HCT116 (cell line): ENCODE measurements around the gene PDE4D. TPM values are rescaled to one million over a fixed set of nuclear protein-coding genes. Genes with fewer than 3 reads are reported as not detected.

ENCODE experiments used
- ATAC-seq: fragments of 200-7000 bp; cut with Tn5 transposase; 2 replicates; pipeline ENCODE4 v1.9.1; 2020; ENCODE audit warnings: mild to moderate bottlenecking, moderate library complexity
- BruUV-seq: library from RNA; stranded (reverse); fragments of 400-500 nt; replicated peaks from 2 replicates; lab custom pipeline; 2021; lab: Mats Ljungman, UMichigan
- CTCF ChIA-PET: fragments of 300-600 bp; sonication (Branson Sonifier 250); formaldehyde crosslinking; loops from one replicate; lab custom pipeline; 2021; ENCODE audit warnings: antibody characterized with exemption; lab: Charles Lee
- POLR2A ChIA-PET: fragments of 300-600, 350-600 bp; sonication (Branson Sonifier 250); formaldehyde crosslinking; loops from one replicate; lab custom pipeline; 2021; ENCODE audit warnings: antibody characterized with exemption; lab: Charles Lee
- RAD21 ChIA-PET, 2 experiments: fragments of 300-600 bp; sonication (Branson Sonifier 250); formaldehyde crosslinking; loops; one replicate each; lab custom pipeline; 2023; ENCODE audit warnings: low total read pairs in 2 of 2; ENCODE audit not compliant: uncharacterized antibody in 2 of 2, unreplicated experiment in 2 of 2, low non-redundant PET in 1 of 2; lab: Charles Lee
- DNase-seq: peaks from one replicate; pipeline ENCODE4 v3.0.0-alpha.2; 2010; ENCODE audit warnings: low read depth, low spot score
- H2AFZ ChIP-seq: fragments of 200-600 bp; shearing (Covaris generic), sonication (generic); 2 replicates; pipeline ENCODE4 v1.6.1; 2017; ENCODE audit warnings: low read depth, mixed run types, mixed read lengths, antibody characterized with exemption, low read length; ENCODE audit not compliant: poor library complexity, severe bottlenecking
- H3K27ac ChIP-seq: 2 replicates; pipeline ENCODE4 v1.5.1; 2012; ENCODE audit warnings: low read depth, low read length
- H3K27me3 ChIP-seq: fragments of 200-600 bp; sonication (generic); 2 replicates; pipeline ENCODE4 v1.6.1; 2016; ENCODE audit warnings: mixed run types, low read length, mixed read lengths; ENCODE audit not compliant: insufficient read depth
- H3K36me3 ChIP-seq, 2 experiments: fragments of 200-500 bp in 1 of 2; fragments of 200-600 bp in 1 of 2; sonication (Bioruptor generic) in 1 of 2; sonication (generic) in 1 of 2; 2 replicates each; pipeline versions ENCODE4 v1.5.1 to v1.6.1; 2014 to 2016; ENCODE audit warnings: low read length in 2 of 2, inconsistent platforms in 1 of 2, mixed read lengths in 1 of 2, mixed run types in 1 of 2; ENCODE audit not compliant: insufficient read depth in 2 of 2, control insufficient read depth in 1 of 2
- H3K4me1 ChIP-seq, 2 experiments: fragments of 200-600 bp in 1 of 2; sonication (generic) in 1 of 2; 2 replicates each; pipeline versions ENCODE4 v1.5.1 to v1.6.1; 2012 to 2017; ENCODE audit warnings: low read length in 2 of 2, inconsistent platforms in 1 of 2, mild to moderate bottlenecking in 1 of 2, mixed read lengths in 1 of 2, mixed run types in 1 of 2, moderate library complexity in 1 of 2; ENCODE audit not compliant: insufficient read depth in 2 of 2, control insufficient read depth in 1 of 2
- H3K4me2 ChIP-seq: fragments of 200-600 bp; sonication (generic); 2 replicates; pipeline ENCODE4 v1.6.1; 2017; ENCODE audit warnings: mixed run types, low read length, mixed read lengths
- H3K4me3 ChIP-seq, 2 experiments: fragments of 200-600 bp in 1 of 2; sonication (generic) in 1 of 2; replicated peaks in 1 of 2; 2 replicates each; pipeline ENCODE4 v1.5.1; 2011 to 2016; ENCODE audit warnings: low read length in 2 of 2, control low read depth in 1 of 2, low read depth in 1 of 2, mild to moderate bottlenecking in 1 of 2, mixed read lengths in 1 of 2, mixed run types in 1 of 2
- H3K79me2 ChIP-seq: fragments of 200-600 bp; sonication (generic); 2 replicates; pipeline ENCODE4 v1.6.1; 2017; ENCODE audit warnings: mild to moderate bottlenecking, mixed run types, low read length, moderate library complexity, mixed read lengths; ENCODE audit not compliant: insufficient read depth
- H3K9ac ChIP-seq: fragments of 200-600 bp; sonication (generic); 2 replicates; pipeline ENCODE4 v1.6.1; 2016; ENCODE audit warnings: low read length, mixed read lengths
- H3K9me2 ChIP-seq: fragments of 200-600 bp; sonication (generic), shearing (Covaris generic); 2 replicates; pipeline ENCODE4 v1.6.1; 2017; ENCODE audit warnings: mixed run types, mild to moderate bottlenecking, moderate library complexity; ENCODE audit not compliant: insufficient read depth
- H3K9me3 ChIP-seq, 2 experiments: fragments of 200-500 bp in 1 of 2; fragments of 200-600 bp in 1 of 2; sonication (Bioruptor generic) in 1 of 2; sonication (generic) in 1 of 2; 2 replicates each; pipeline ENCODE4 v1.6.1; 2014 to 2017; ENCODE audit warnings: low read length in 2 of 2, mixed read lengths in 2 of 2, inconsistent platforms in 1 of 2, low read depth in 1 of 2, mild to moderate bottlenecking in 1 of 2, mixed run types in 1 of 2, moderate library complexity in 1 of 2; ENCODE audit not compliant: control insufficient read depth in 1 of 2, insufficient read depth in 1 of 2
- H4K20me1 ChIP-seq: fragments of 200-600 bp; sonication (generic), shearing (Covaris generic); 2 replicates; pipeline ENCODE4 v1.6.1; 2017; ENCODE audit warnings: mixed run types, mild to moderate bottlenecking, moderate library complexity; ENCODE audit not compliant: insufficient read depth
- EGR1 ChIP-seq: IDR thresholded peaks from 2 replicates; pipeline ENCODE4 v1.6.1; 2012; ENCODE audit warnings: low read depth
- ELF1 ChIP-seq: IDR thresholded peaks from 2 replicates; pipeline ENCODE4 v1.6.1; 2012; ENCODE audit warnings: low read depth, borderline replicate concordance
- POLR2A ChIP-seq: IDR thresholded peaks from 2 replicates; pipeline ENCODE4 v1.7.0; 2011; ENCODE audit warnings: borderline replicate concordance; ENCODE audit not compliant: insufficient read depth, insufficient read length; ENCODE audit errors: extremely low read depth
- SRF ChIP-seq: IDR thresholded peaks from 2 replicates; pipeline ENCODE4 v1.6.1; 2012; ENCODE audit warnings: low read depth
- YY1 ChIP-seq: IDR thresholded peaks from 2 replicates; pipeline ENCODE4 v1.6.1; 2011; ENCODE audit warnings: low read length, low read depth, moderate library complexity, mild to moderate bottlenecking; ENCODE audit not compliant: insufficient replicate concordance; ENCODE audit errors: extremely low read depth
- ZNF274 ChIP-seq: fragments of 200-500 bp; sonication (Bioruptor generic); IDR thresholded peaks from 2 replicates; pipeline ENCODE4 v1.6.1; 2014; ENCODE audit warnings: mild to moderate bottlenecking, low read depth, low read length, inconsistent platforms
- intact Hi-C: fragments of 100-400 bp; cut with micrococcal nuclease; formaldehyde crosslinking; loops from 2 replicates; pipeline ENCODE4 v1.10.0; 2022
- total RNA-seq: library from RNA; stranded (reverse); gene quantifications from one replicate; pipeline ENCODE4 v1.2.1, GENCODE V29; 2021; ENCODE audit not compliant: unreplicated experiment
- TF ChIP-seq, protein P1 (sequence below): IDR thresholded peaks from 2 replicates; pipeline ENCODE4 v1.6.1; 2012; ENCODE audit warnings: low read depth
- TF ChIP-seq, protein P2 (sequence below): IDR thresholded peaks from 2 replicates; pipeline ENCODE4 v1.6.1; 2011; ENCODE audit warnings: mild to moderate bottlenecking, low read length, moderate library complexity; ENCODE audit not compliant: insufficient replicate concordance; ENCODE audit errors: extremely low read depth

Gene PDE4D
- total RNA-seq, 1 experiment from 2014 or later = 1.1 TPM

DNA sequence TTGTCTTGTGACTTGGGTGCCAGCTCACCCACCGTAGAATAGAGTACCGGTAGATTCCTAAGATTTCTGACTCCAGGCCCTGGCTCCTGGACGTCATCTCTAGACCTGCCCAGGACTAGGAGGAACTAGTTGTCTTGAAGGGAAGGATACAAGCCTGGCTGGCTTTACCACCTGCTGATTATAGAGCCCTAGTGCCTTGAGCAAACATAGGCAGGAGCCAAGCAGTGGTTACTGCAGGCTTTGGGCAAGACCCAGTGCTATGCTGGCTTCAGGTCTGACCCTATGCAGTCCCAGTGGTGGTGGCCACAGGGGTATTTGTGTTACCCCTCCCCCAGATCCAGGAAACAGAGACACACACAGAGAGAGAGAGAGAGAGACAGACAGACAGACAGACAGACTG is 606.2 kb downstream of the PDE4D start:
- no peaks in the 10 kb centered on the region for H4K20me1 ChIP-seq
- H3K4me2 ChIP-seq = no peak overlapping the region
- H3K4me3 ChIP-seq = no peak overlapping the region
- DNase-seq = no peak
- intact Hi-C loops = no loop called here
- no peak for TF ChIP-seq YY1
- TF ChIP-seq POLR2A = no peak
- TF ChIP-seq ELF1 = no peak
- TF ChIP-seq, protein P1, sequence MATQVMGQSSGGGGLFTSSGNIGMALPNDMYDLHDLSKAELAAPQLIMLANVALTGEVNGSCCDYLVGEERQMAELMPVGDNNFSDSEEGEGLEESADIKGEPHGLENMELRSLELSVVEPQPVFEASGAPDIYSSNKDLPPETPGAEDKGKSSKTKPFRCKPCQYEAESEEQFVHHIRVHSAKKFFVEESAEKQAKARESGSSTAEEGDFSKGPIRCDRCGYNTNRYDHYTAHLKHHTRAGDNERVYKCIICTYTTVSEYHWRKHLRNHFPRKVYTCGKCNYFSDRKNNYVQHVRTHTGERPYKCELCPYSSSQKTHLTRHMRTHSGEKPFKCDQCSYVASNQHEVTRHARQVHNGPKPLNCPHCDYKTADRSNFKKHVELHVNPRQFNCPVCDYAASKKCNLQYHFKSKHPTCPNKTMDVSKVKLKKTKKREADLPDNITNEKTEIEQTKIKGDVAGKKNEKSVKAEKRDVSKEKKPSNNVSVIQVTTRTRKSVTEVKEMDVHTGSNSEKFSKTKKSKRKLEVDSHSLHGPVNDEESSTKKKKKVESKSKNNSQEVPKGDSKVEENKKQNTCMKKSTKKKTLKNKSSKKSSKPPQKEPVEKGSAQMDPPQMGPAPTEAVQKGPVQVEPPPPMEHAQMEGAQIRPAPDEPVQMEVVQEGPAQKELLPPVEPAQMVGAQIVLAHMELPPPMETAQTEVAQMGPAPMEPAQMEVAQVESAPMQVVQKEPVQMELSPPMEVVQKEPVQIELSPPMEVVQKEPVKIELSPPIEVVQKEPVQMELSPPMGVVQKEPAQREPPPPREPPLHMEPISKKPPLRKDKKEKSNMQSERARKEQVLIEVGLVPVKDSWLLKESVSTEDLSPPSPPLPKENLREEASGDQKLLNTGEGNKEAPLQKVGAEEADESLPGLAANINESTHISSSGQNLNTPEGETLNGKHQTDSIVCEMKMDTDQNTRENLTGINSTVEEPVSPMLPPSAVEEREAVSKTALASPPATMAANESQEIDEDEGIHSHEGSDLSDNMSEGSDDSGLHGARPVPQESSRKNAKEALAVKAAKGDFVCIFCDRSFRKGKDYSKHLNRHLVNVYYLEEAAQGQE = no peak
- TF ChIP-seq ZNF274 = no peak
- no peak for TF ChIP-seq EGR1
- no peaks in the 10 kb centered on the region for H3K9me2 ChIP-seq
- H3K4me1 ChIP-seq = no peaks in the 10 kb centered on the region
- H2AFZ ChIP-seq = no peak overlapping the region
- ChIA-PET RAD21 (no interaction called here), CTCF (no interaction called here), POLR2A (no interaction called here)
- H3K9ac ChIP-seq = no peak overlapping the region
- ATAC-seq = no peak
- H3K27ac ChIP-seq = no peak overlapping the region
- peaks cover 5% of the 10 kb centered on the region for H3K27me3 ChIP-seq
- H3K36me3 ChIP-seq = no peaks in the 10 kb centered on the region
- BruUV-seq = no TSS peak
- no peaks in the 10 kb centered on the region for H3K79me2 ChIP-seq
- H3K9me3 ChIP-seq = no peaks in the 10 kb centered on the region

DNA sequence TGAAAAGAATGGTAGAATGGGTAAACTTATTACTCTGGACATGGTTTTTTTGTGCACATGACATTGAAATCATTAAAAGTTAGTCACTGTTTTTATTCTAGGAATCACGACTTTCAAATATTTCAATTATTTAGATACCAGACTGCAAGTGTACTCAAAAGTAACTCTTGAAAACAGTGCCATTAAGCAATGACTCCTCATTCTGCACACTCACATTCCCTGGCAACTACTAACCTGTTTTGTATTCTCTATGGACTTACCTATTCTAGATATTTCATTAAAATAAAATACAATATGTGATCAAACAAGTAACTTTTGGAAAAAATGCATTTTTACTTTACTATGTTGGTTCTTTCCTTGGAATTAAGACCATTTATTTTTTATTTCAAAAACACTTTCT is 607.0 kb downstream of the PDE4D start:
- intact Hi-C loops = no loop called here
- Histone ChIP-seq H4K20me1 (no peaks in the 10 kb centered on the region), H3K9me3 (no peaks in the 10 kb centered on the region), H3K9me2 (no peaks in the 10 kb centered on the region), H3K9ac (no peak overlapping the region), H3K4me1 (no peaks in the 10 kb centered on the region)
- POLR2A ChIA-PET = no interaction called here
- BruUV-seq = no TSS peak
- CTCF ChIA-PET = no interaction called here
- DNase-seq (no peak), ATAC-seq (no peak)
- RAD21 ChIA-PET = no interaction called here
- TF ChIP-seq SRF = no peak
- TF ChIP-seq, protein P2, sequence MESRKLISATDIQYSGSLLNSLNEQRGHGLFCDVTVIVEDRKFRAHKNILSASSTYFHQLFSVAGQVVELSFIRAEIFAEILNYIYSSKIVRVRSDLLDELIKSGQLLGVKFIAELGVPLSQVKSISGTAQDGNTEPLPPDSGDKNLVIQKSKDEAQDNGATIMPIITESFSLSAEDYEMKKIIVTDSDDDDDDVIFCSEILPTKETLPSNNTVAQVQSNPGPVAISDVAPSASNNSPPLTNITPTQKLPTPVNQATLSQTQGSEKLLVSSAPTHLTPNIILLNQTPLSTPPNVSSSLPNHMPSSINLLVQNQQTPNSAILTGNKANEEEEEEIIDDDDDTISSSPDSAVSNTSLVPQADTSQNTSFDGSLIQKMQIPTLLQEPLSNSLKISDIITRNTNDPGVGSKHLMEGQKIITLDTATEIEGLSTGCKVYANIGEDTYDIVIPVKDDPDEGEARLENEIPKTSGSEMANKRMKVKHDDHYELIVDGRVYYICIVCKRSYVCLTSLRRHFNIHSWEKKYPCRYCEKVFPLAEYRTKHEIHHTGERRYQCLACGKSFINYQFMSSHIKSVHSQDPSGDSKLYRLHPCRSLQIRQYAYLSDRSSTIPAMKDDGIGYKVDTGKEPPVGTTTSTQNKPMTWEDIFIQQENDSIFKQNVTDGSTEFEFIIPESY = no peak
- TF ChIP-seq, all 23 proteins: peak for 0
- Histone ChIP-seq H3K27ac (no peak overlapping the region), H3K36me3 (no peaks in the 10 kb centered on the region), H3K4me3 (no peak overlapping the region), H3K79me2 (no peaks in the 10 kb centered on the region), H2AFZ (no peak overlapping the region), H3K27me3 (peaks cover 5% of the 10 kb centered on the region), H3K4me2 (no peak overlapping the region)
